ENCODE measurements around the gene C19orf12.

The C19orf12 gene

GRCh38 chr19:29697523-29698261, 17.4 kb downstream of the C19orf12 start:
- DNase-seq (ENCODE audit: low spot score) = no peak

- DNase-seq (ENCODE audit: low spot score) = no peak
Measured at GRCh38 chr19:29696565-29696846, 18.6 kb downstream of the C19orf12 start.

- DNase-seq (ENCODE audit: low spot score) = no peak
Measured at GRCh38 chr19:29695765-29696564, 19.1 kb downstream of the C19orf12 start.

- DNase-seq (ENCODE audit: low spot score) = peak; percentile 95
Measured at GRCh38 chr19:29694669-29695627, 20.1 kb downstream of the C19orf12 start.

- no peak for DNase-seq (ENCODE audit: low spot score)
Measured at GRCh38 chr19:29694161-29694560, 20.9 kb downstream of the C19orf12 start.

- no peak for DNase-seq (ENCODE audit: low spot score)
Measured at GRCh38 chr19:29690842-29691241, 24.2 kb downstream of the C19orf12 start.

GRCh38 chr19:29687897-29688728, 26.9 kb downstream of the C19orf12 start:
- DNase-seq (ENCODE audit: low spot score) = no peak

GRCh38 chr19:29687244-29687896, 27.7 kb downstream of the C19orf12 start:
- DNase-seq (ENCODE audit: low spot score) = no peak

GRCh38 chr19:29686285-29686805, 28.7 kb downstream of the C19orf12 start:
- no peak for DNase-seq (ENCODE audit: low spot score)

- DNase-seq (ENCODE audit: low spot score) = no peak
Measured at GRCh38 chr19:29685326-29685725, 29.7 kb downstream of the C19orf12 start.

- peak; percentile 96 for DNase-seq (ENCODE audit: low spot score)
Measured at GRCh38 chr19:29683009-29683408, 32.1 kb downstream of the C19orf12 start.

- peak; percentile 45 for DNase-seq (ENCODE audit: low spot score)
Measured at GRCh38 chr19:29682236-29682895, 32.7 kb downstream of the C19orf12 start.

- DNase-seq (ENCODE audit: low spot score) = peak; percentile 43
Measured at GRCh38 chr19:29681422-29682235, 33.4 kb downstream of the C19orf12 start.

GRCh38 chr19:29680937-29681336, 34.1 kb downstream of the C19orf12 start:
- no peak for DNase-seq (ENCODE audit: low spot score)

GRCh38 chr19:29680447-29680846, 34.6 kb downstream of the C19orf12 start:
- DNase-seq (ENCODE audit: low spot score) = peak; percentile 40

- no peak for DNase-seq (ENCODE audit: low spot score)
Measured at GRCh38 chr19:29679598-29680210, 35.4 kb downstream of the C19orf12 start.

- peak; percentile 53 for DNase-seq (ENCODE audit: low spot score)
Measured at GRCh38 chr19:29678484-29679106, 36.5 kb downstream of the C19orf12 start.

Measured in globus pallidus (tissue), 1 donor.